ENCODE measurements around the gene SKAP2. TPM values are rescaled to one million over a fixed set of nuclear protein-coding genes. Genes with fewer than 3 reads are reported as not detected.
A peak's percentile ranks its signal among the peaks of the same experiment; 100 is the strongest.

The SKAP2 gene
- total and polyA plus RNA-seq, 8 donors: 2.9 to 16.3 (median 4.6) TPM

DNA sequence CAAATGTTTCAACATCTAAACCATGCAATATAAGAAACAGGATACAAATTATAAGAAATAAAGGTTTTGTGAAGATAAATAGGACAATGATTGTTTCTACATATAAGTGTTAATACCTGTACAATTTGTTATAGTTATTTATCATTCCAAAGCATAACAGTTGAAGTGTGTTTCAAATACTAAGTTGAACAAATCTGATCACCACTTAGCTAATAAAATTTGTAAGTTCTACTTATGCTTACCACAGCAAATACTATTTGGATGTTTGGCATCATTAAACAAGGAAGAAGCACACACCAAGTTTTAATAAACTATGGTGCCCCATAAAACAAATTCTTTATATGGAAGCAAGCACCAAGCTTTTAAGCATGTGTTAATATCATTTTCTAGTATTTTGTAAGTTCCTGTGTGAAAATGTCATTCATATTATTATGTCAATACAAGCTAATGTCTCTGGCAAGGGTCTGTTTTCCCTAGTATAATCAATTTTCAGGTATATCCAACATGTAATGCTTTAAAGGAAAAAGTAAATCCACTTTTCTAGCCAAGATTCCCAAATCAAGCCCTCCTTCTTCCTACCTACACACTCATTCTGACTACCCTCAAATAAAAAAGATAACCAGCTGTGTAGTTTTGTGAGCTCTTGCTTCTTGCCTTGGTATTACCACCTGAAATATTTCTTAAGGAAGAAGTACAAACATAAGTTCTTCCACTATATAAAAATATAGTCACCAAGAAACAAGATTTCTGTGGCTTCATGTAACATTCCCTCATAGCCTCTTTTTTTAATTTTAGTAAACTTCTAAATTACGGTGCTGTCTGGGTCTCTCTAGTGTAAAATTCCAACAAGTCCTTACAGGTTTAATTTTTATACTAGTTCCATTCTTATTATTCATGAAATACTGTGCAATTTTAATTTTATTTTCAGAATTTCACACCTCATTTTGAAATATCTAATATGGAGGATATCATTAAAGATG is 9.2 kb downstream of the SKAP2 start:
- Histone ChIP-seq H3K27ac (no peak overlapping the region), H3K4me3 (no peak overlapping the region)

DNA sequence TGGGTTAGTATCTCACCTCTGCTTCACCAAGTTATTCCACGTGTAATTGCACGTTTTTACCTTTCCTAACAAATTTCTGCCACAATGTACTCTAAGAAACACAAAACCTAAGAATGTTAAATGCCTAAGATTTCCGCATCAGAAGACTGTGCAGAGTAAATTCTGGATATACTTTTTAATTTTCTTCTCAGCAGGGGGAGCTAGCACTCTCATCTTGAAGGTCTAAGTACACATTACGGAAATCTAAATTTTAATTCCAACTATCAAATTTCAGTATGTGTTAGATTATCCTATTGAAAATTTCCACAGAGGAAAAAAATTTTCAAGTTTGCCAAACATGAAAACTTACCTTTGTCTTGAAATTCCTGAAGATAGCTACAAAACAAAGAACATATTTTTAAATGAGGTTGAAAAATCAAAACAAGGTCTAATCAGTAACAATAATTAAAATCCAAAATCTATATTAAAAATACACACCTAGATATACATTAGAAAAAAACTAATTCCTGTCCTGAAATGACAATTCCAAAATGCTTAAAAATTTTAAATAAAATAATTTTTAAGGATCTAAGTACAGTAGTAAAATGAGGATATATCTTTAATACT is 10.5 kb downstream of the SKAP2 start:
- WGBS, 2 donors: 34 to 40% methylated on average over 4 of the region's 4 CpGs
- no peak overlapping the region for H3K4me3 ChIP-seq
- DNase-seq (no peak), ATAC-seq (peak in 3 of 4 donors; percentile 64 to 73 (median 68)), FAIRE-seq (peak; percentile 93)
- H3K36me3 ChIP-seq: no peaks in the 10 kb centered on the region
- H3K9me3 ChIP-seq: no peaks in the 10 kb centered on the region
- H3K27me3 ChIP-seq: no peaks in the 10 kb centered on the region
- peaks cover 0 to 11% (median 0%) of the 10 kb centered on the region in 3 donors for H3K4me1 ChIP-seq
- peak in 2 of 4 donors; percentile 10 to 23 for TF ChIP-seq CTCF (IDR thresholded peaks at IDR 0.05)
- no peak overlapping the region for H3K27ac ChIP-seq
- intact Hi-C loops (cut with DNase I): no loop called here

More for the DNA sequence above, 9.2 kb downstream of the SKAP2 start:
- H3K9me3 ChIP-seq: no peaks in the 10 kb centered on the region
- intact Hi-C loops (cut with DNase I): no loop called here
- no peak for TF ChIP-seq CTCF (IDR thresholded peaks at IDR 0.05)
- no peaks in the 10 kb centered on the region for H3K27me3 ChIP-seq
- ATAC-seq: no peak
- DNase-seq: no peak
- peaks cover 0 to 11% (median 0%) of the 10 kb centered on the region in 3 donors for H3K4me1 ChIP-seq
- no peaks in the 10 kb centered on the region for H3K36me3 ChIP-seq
- no peak for FAIRE-seq
- WGBS, 2 donors: 87 to 88% methylated on average over 1 of the region's 1 CpG

DNA sequence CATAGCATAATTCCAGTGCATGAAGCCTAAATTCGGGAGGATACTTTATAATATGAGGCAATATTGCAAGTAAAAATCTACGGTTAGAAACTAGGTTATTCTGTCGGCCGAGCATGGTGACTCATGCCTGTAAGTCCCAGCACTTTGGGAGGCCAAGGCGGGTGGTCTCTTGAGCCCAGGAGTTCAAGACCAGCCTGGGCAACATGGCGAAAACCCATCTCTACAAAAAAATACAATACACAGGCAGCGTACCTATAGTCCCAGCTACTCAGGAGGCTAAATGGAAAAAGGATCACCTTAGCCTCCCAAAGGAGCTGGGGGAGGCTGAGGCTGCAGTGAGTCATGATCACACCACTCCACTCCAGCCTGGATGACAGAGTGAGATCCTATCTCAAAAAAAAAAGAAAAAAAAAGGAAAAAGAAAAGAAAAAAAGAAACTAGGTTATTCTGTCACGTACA is 14.2 kb downstream of the SKAP2 start:
- no peak for ATAC-seq
- no peak for DNase-seq
- intact Hi-C loops (cut with DNase I): no loop called here
- Histone ChIP-seq H3K36me3 (no peaks in the 10 kb centered on the region), H3K4me3 (no peak overlapping the region), H3K4me1 (peaks cover 0 to 11% (median 0%) of the 10 kb centered on the region in 3 donors), H3K27ac (no peak overlapping the region), H3K27me3 (no peaks in the 10 kb centered on the region), H3K9me3 (no peaks in the 10 kb centered on the region)
- WGBS, 2 donors: 87 to 94% methylated on average over 8 of the region's 8 CpGs
- TF ChIP-seq CTCF (IDR thresholded peaks at IDR 0.05): no peak
- FAIRE-seq: no peak

GRCh38 chr7:26843705-26844104 is 20.7 kb downstream of the SKAP2 start:
- Histone ChIP-seq H3K36me3 (no peaks in the 10 kb centered on the region), H3K27me3 (no peaks in the 10 kb centered on the region), H3K9me3 (no peaks in the 10 kb centered on the region), H3K4me1 (no peaks in the 10 kb centered on the region), H3K4me3 (no peak overlapping the region), H3K27ac (no peak overlapping the region)
- intact Hi-C loops (cut with DNase I): no loop called here
- FAIRE-seq: no peak
- no peak for ATAC-seq
- WGBS, 2 donors: 67 to 73% methylated on average over 4 of the region's 4 CpGs
- no peak for DNase-seq
- TF ChIP-seq CTCF (IDR thresholded peaks at IDR 0.05): no peak

Measured in pancreas (tissue), 10 donors.